Neuronal stem cell (in vitro differentiated cells): ENCODE measurements around the gene FBXW10B.
"Not testable (repeated sequence)": the region's sequence is repeated elsewhere in the genome, so short reads cannot be mapped to it uniquely, and the experiment has no call there.

Experiments used
- DNase-seq: peaks from one replicate; pipeline ENCODE4 v3.0.0-alpha.2; 2013; ENCODE audit warnings: low spot score
- H2AFZ ChIP-seq: one replicate; pipeline ENCODE4 v1.6.1; 2013; ENCODE audit warnings: mild to moderate bottlenecking, low read length, inconsistent platforms
- H2AK5ac ChIP-seq: 2 replicates; pipeline ENCODE4 v1.6.1; 2013; ENCODE audit warnings: low read depth, mild to moderate bottlenecking, inconsistent platforms, low read length, moderate library complexity, mixed read lengths
- H2BK120ac ChIP-seq: 2 replicates; pipeline ENCODE4 v1.6.1; 2013; ENCODE audit warnings: low read depth, mild to moderate bottlenecking, inconsistent platforms, low read length, moderate library complexity, mixed read lengths
- H2BK12ac ChIP-seq: one replicate; pipeline ENCODE4 v1.6.1; 2013; ENCODE audit warnings: low read length, inconsistent platforms
- H2BK15ac ChIP-seq: 2 replicates; pipeline ENCODE4 v1.6.1; 2013; ENCODE audit warnings: mild to moderate bottlenecking, low read length, inconsistent platforms, mixed read lengths
- H2BK5ac ChIP-seq: one replicate; pipeline ENCODE4 v1.6.1; 2013; ENCODE audit warnings: inconsistent platforms, mild to moderate bottlenecking, low read length, moderate library complexity
- H3K14ac ChIP-seq: one replicate; pipeline ENCODE4 v1.6.1; 2013; ENCODE audit warnings: low read length, inconsistent platforms
- H3K18ac ChIP-seq: 2 replicates; pipeline ENCODE4 v1.6.1; 2013; ENCODE audit warnings: low read length, inconsistent platforms
- H3K23ac ChIP-seq: 2 replicates; pipeline ENCODE4 v1.6.1; 2013; ENCODE audit warnings: low read depth, mild to moderate bottlenecking, mixed read lengths, low read length, inconsistent platforms; ENCODE audit not compliant: poor library complexity
- H3K27ac ChIP-seq: replicated peaks from 3 replicates; pipeline ENCODE4 v1.5.1; 2013; ENCODE audit warnings: low read length, inconsistent platforms
- H3K27me3 ChIP-seq, 3 experiments: 2 replicates each; pipeline ENCODE4 v1.6.1; 2013; ENCODE audit warnings: low read length in 3 of 3, mild to moderate bottlenecking in 2 of 3, inconsistent platforms in 1 of 3, low read depth in 1 of 3, mixed read lengths in 1 of 3, moderate library complexity in 1 of 3; ENCODE audit not compliant: control insufficient read depth in 3 of 3, insufficient read depth in 3 of 3
- H3K36me3 ChIP-seq, 2 donors: replicated peaks in 1 of 2; 2 replicates each; pipeline ENCODE4 v1.6.1; 2013; ENCODE audit warnings: low read length in 2 of 2; ENCODE audit not compliant: control insufficient read depth in 2 of 2, insufficient read depth in 2 of 2
- H3K4ac ChIP-seq: 2 replicates; pipeline ENCODE4 v1.6.1; 2013; ENCODE audit warnings: inconsistent platforms, mild to moderate bottlenecking, low read length, moderate library complexity
- H3K4me1 ChIP-seq, 2 donors: 1 replicate in 1 of 2; 2 replicates in 1 of 2; pipeline ENCODE4 v1.6.1; 2013; ENCODE audit warnings: low read length in 2 of 2, low read depth in 1 of 2; ENCODE audit not compliant: control insufficient read depth in 2 of 2, insufficient read depth in 1 of 2
- H3K4me2 ChIP-seq: one replicate; pipeline ENCODE4 v1.6.1; 2013; ENCODE audit warnings: mild to moderate bottlenecking, low read length, inconsistent platforms; ENCODE audit not compliant: insufficient read depth, poor library complexity, severe bottlenecking
- H3K4me3 ChIP-seq, 2 donors: 2 replicates each; pipeline ENCODE4 v1.5.1; 2013; ENCODE audit warnings: low read length in 2 of 2, mild to moderate bottlenecking in 2 of 2, inconsistent platforms in 1 of 2, moderate library complexity in 1 of 2
- H3K79me1 ChIP-seq: one replicate; pipeline ENCODE4 v1.6.1; 2013; ENCODE audit warnings: low read depth, mild to moderate bottlenecking, inconsistent platforms, low read length, moderate library complexity
- H3K9ac ChIP-seq: one replicate; pipeline ENCODE4 v1.6.1; 2013; ENCODE audit warnings: mild to moderate bottlenecking, low read depth, low read length, inconsistent platforms; ENCODE audit not compliant: poor library complexity
- H3K9me3 ChIP-seq, 2 donors: replicated peaks in 1 of 2; 2 replicates each; pipeline versions ENCODE3 to v1.6.1; 2013; ENCODE audit warnings: low read length in 2 of 2, mild to moderate bottlenecking in 2 of 2, inconsistent platforms in 1 of 2, low read depth in 1 of 2, mixed read lengths in 1 of 2, moderate library complexity in 1 of 2; ENCODE audit not compliant: control insufficient read depth in 2 of 2, insufficient read depth in 1 of 2
- H4K8ac ChIP-seq: one replicate; pipeline ENCODE4 v1.6.1; 2013; ENCODE audit warnings: low read depth, mild to moderate bottlenecking, inconsistent platforms, low read length, moderate library complexity
- H4K91ac ChIP-seq: one replicate; pipeline ENCODE4 v1.6.1; 2013; ENCODE audit warnings: low read length, low read depth, mild to moderate bottlenecking, inconsistent platforms; ENCODE audit not compliant: poor library complexity
- WGBS, 2 donors: extraction: QIAGEN DNeasy Blood & Tissue Kit; methylation state at CpG; one replicate each; pipeline ENCODE4 v1.1.7; 2013; ENCODE audit warnings: missing lambda C conversion rate in 2 of 2, mixed read lengths in 1 of 2; ENCODE audit not compliant: insufficient read length in 2 of 2, insufficient replicate concordance in 1 of 2; ENCODE audit errors: extremely low coverage in 2 of 2; 5-methylcytosine and 5-hydroxymethylcytosine counted together

FBXW10B gene

DNA sequence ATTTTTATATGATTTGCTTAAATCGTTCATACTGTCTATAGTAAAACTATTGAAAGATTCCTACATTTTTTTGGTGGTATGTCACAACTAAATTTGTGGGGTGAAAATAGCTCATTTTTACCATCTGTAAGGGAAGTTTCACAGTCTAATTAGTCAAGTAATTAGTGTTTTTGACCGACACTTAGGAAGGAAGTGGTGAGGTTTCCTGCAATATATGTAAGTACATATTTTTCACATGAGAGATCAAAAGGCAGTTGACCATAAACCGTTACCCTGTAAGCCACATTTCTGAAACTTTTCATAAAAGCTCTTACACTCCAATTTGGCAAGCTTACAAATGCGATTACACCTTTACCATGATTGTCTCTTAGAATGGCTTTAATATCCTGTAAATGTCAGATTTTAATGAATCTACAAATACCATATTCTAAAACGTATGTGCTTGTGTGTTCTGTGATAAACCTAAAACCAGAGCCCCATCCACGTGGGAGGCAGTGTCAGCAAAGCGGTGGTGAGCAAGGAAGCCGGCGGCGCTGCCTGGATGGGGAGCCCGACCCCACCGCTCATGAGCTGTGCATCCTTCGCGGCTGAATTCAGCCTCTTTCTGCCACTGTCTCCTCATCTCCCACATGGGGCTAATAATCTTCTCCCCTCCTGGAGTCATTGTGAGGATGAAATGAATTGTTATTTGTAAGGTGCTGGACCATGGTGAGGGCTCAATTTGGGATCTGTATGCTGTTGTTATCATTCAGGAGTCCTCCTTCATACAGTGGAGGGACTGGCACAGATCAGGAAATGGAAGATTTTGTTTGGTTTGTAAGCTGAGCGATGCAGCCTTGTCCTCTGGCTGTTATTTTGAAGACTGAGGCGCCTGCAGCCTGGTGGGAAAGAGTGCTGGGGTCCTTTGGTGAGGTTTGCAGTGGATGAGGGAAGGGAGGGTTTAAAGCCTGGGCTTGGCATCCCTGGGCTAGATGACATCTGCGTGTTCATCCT is 29.7 kb downstream of the FBXW10B start:
- not testable (repeated sequence) for H3K9me3 ChIP-seq, H3K79me1 ChIP-seq, H4K8ac ChIP-seq, H2AK5ac ChIP-seq, H3K4me2 ChIP-seq, H2BK5ac ChIP-seq, H3K18ac ChIP-seq, H3K4ac ChIP-seq, H2BK12ac ChIP-seq, H3K4me1 ChIP-seq, H3K9ac ChIP-seq, H3K27me3 ChIP-seq, H3K4me3 ChIP-seq, H2BK120ac ChIP-seq, H4K91ac ChIP-seq, DNase-seq, H3K27ac ChIP-seq, H2BK15ac ChIP-seq, H3K23ac ChIP-seq, H2AFZ ChIP-seq, H3K36me3 ChIP-seq, H3K14ac ChIP-seq
- WGBS, 2 donors = no CpG with 5 or more reads among the region's 17 CpGs

- H2BK12ac ChIP-seq, H3K18ac ChIP-seq, H2BK15ac ChIP-seq, H3K36me3 ChIP-seq, H3K4me2 ChIP-seq, H3K23ac ChIP-seq, H4K8ac ChIP-seq, DNase-seq, H2BK5ac ChIP-seq, H3K9ac ChIP-seq, H3K9me3 ChIP-seq, H3K4me3 ChIP-seq, H3K27me3 ChIP-seq, H2AK5ac ChIP-seq, H3K14ac ChIP-seq, H3K4ac ChIP-seq, H2BK120ac ChIP-seq, H3K79me1 ChIP-seq, H3K4me1 ChIP-seq, H4K91ac ChIP-seq, H3K27ac ChIP-seq, H2AFZ ChIP-seq: not testable (repeated sequence)
- WGBS, 2 donors = no CpG with 5 or more reads among the region's 8 CpGs
Observed at GRCh38 chr17:15588017-15588416, 31.5 kb downstream of the FBXW10B start.

GRCh38 chr17:15583313-15583712 is 36.2 kb downstream of the FBXW10B start:
- not testable (repeated sequence) for H3K14ac ChIP-seq, H3K4me3 ChIP-seq, H3K9ac ChIP-seq, H3K23ac ChIP-seq, H3K4me2 ChIP-seq, H3K4ac ChIP-seq, DNase-seq, H2AK5ac ChIP-seq, H4K8ac ChIP-seq, H3K79me1 ChIP-seq, H3K27me3 ChIP-seq, H3K27ac ChIP-seq, H3K4me1 ChIP-seq, H2BK12ac ChIP-seq, H2BK5ac ChIP-seq, H4K91ac ChIP-seq, H3K36me3 ChIP-seq, H2AFZ ChIP-seq, H2BK15ac ChIP-seq, H3K9me3 ChIP-seq, H2BK120ac ChIP-seq, H3K18ac ChIP-seq
- WGBS, 2 donors = no CpG with 5 or more reads among the region's 5 CpGs

GRCh38 chr17:15581462-15581861 is 38.0 kb downstream of the FBXW10B start:
- no CpG with 5 or more reads among the region's 4 CpGs for WGBS, 2 donors
- H2AK5ac ChIP-seq = not testable (repeated sequence)

More at GRCh38 chr17:15581462-15581861, 38.0 kb downstream of the FBXW10B start:
- H2BK12ac ChIP-seq, H2BK15ac ChIP-seq, H2AFZ ChIP-seq, H3K4me3 ChIP-seq, H4K8ac ChIP-seq, H3K36me3 ChIP-seq, H3K9ac ChIP-seq, H3K18ac ChIP-seq, H3K9me3 ChIP-seq, H3K4me2 ChIP-seq, H3K79me1 ChIP-seq, H3K27me3 ChIP-seq, H3K4me1 ChIP-seq, H3K27ac ChIP-seq, H4K91ac ChIP-seq, H3K14ac ChIP-seq, H3K23ac ChIP-seq, H2BK120ac ChIP-seq, H2BK5ac ChIP-seq, H3K4ac ChIP-seq, DNase-seq: not testable (repeated sequence)
